Measurements from ENCODE around the gene EML4.

EML4 gene

DNA sequence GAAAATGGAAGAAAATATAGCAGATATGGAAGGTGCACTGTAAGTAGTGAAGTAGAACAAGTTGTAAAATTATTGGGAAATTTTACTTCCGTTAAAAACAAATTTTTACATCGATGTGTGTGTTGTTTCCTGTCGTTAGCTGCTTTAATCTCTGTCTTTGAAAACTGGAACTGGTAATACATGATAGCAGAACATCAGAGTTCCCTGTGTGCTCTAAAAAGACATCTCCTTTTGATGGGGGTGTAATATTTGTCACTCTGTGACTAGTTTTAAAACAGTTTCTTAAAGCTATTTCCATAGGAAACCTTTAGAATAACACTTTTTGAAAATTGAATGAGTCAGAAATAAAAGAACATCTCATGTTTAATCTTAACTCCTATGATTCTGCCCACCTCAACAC lies 148.3 kb downstream of the EML4 start:
- Histone ChIP-seq H3K27ac (no peak overlapping the region), H3K4me2 (no peak overlapping the region), H3K9me3 (replicated peaks in 1 of 11) (no peaks in the 10 kb centered on the region), H3K36me3 (peaks cover 30 to 64% (median 48%) of the 10 kb centered on the region in 11 experiments; a peak in 21 of 22 replicates), H4K20me1 (no peaks in the 10 kb centered on the region), H3K4me1 (peaks cover 0 to 47% (median 22%) of the 10 kb centered on the region in 10 experiments; a peak in 15 of 20 replicates), H3K4me3 (no peak overlapping the region), H3K27me3 (no peaks in the 10 kb centered on the region), H3K9ac (no peak overlapping the region)
- TF ChIP-seq Cebpa-rat (IDR thresholded peaks at IDR 0.05), result no peak

DNA sequence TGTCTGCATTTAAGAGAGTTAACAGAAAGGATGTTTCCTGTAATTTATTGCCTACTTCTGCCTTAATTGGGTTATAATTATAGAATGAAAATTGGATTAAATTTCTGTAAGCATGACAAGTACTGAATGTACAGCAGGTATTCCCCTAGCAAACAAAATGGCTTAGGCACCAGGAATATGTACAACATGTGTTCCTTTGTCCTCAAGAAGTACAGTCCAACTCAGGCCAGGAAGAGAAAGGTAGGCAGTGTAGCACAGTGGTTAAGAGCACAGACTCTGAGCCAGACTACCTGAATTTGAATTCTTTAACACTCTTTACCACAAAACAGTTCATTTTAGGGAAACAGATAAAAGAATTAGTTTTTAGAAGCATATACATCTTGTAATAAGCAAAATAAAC lies 148.8 kb downstream of the EML4 start:
- no peaks in the 10 kb centered on the region for H3K9me3 ChIP-seq (replicated peaks in 1 of 11)
- H3K27me3 ChIP-seq, result no peaks in the 10 kb centered on the region
- no peak overlapping the region for H3K4me2 ChIP-seq
- no peak for TF ChIP-seq Cebpa-rat (IDR thresholded peaks at IDR 0.05)
- no peaks in the 10 kb centered on the region for H4K20me1 ChIP-seq
- H3K9ac ChIP-seq, result no peak overlapping the region
- no peak overlapping the region for H3K27ac ChIP-seq
- H3K4me3 ChIP-seq, result no peak overlapping the region
- peaks cover 30 to 64% (median 48%) of the 10 kb centered on the region in 11 experiments; a peak in 21 of 22 replicates for H3K36me3 ChIP-seq
- H3K4me1 ChIP-seq, result peaks cover 0 to 47% (median 22%) of the 10 kb centered on the region in 10 experiments; a peak in 15 of 20 replicates

DNA sequence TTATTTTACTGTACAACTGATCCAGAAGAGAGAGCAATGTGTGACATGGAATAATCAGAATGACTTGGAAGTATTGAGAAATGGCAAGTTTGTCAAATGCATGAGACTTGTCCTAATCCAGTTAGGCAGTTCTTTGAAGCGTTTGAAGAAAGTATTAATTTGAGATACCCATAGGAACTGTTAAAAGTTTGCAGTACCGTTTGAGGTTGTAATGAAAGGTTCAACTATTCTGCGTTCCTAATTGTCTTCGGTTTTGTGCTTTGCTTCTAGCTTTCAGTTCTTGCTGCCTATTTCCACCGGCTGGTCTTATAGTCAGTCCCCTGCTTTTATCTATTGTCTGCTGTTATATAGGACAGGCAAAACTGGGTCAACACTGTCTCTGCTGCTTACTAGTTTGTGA lies 150.1 kb downstream of the EML4 start:
- H3K36me3 ChIP-seq, result peaks cover 29 to 74% (median 48%) of the 10 kb centered on the region in 11 experiments; a peak in 21 of 22 replicates
- no peak overlapping the region for H3K27ac ChIP-seq
- H3K4me1 ChIP-seq, result peaks cover 0 to 37% (median 19%) of the 10 kb centered on the region in 10 experiments; a peak in 15 of 20 replicates

DNA sequence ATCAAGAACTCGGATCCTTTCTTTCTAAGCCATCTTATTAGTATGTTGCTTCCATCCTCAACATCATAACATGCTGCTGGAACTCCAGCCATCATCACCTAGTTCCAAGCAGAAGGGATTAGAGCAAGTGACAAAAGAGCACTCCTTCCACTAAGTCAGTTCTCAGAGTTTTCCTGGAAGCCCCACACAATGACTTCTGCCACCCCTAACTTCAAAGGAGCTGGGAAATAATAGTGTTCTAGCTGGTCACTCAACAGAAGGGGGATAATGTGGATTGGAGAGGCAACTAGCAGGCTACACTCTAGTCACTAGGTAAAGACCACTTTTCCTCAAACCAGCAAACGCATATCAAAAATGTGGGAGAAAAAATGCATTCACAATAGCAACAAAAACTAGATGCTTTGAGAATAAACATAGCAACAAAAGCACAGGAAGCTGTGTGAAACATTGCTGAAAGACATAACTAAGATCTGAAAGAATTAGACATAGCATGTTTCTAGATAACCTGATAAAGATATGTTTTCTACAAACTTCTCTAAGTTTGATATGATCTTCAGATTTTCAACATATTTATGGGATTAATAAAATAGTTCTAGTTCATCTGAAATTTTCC lies 152.4 kb downstream of the EML4 start:
- peaks cover 28 to 90% (median 48%) of the 10 kb centered on the region in 11 experiments for H3K36me3 ChIP-seq
- no peaks in the 10 kb centered on the region for H3K9me3 ChIP-seq (replicated peaks in 1 of 11)
- no peak overlapping the region for H3K9ac ChIP-seq
- no peaks in the 10 kb centered on the region for H4K20me1 ChIP-seq
- no peaks in the 10 kb centered on the region for H3K27me3 ChIP-seq
- no peak overlapping the region for H3K4me2 ChIP-seq
- peaks cover 0 to 15% (median 0%) of the 10 kb centered on the region in 10 experiments; a peak in 5 of 20 replicates for H3K4me1 ChIP-seq
- H3K27ac ChIP-seq, result no peak overlapping the region
- TF ChIP-seq Cebpa-rat (IDR thresholded peaks at IDR 0.05), result no peak
- H3K4me3 ChIP-seq, result no peak overlapping the region

More for the DNA sequence above, 150.1 kb downstream of the EML4 start:
- Histone ChIP-seq H3K27me3 (no peaks in the 10 kb centered on the region), H3K4me2 (no peak overlapping the region), H3K9ac (no peak overlapping the region), H4K20me1 (no peaks in the 10 kb centered on the region), H3K9me3 (replicated peaks in 1 of 11) (no peaks in the 10 kb centered on the region), H3K4me3 (no peak overlapping the region)
- no peak for TF ChIP-seq Cebpa-rat (IDR thresholded peaks at IDR 0.05)

DNA sequence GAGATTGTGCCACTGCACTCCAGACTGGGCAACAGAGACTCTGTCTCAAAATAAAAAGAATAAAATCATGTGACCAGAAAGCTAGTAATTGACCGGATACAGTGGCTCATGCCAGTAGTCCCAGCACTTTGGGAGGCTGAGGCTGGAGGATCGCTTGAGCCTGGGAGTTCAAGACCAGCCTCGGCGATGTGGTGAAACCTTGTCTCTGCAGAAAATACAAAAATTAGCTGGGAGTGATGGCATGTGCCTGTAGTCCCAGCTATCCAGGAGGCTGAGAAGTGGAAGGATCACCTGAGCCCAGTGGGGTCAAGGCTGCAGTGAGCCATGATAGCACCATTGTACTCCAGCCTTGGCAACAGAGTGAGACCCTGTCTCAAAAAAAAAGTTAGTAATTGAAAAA lies 155.1 kb downstream of the EML4 start:
- no peaks in the 10 kb centered on the region for H3K27me3 ChIP-seq
- no peaks in the 10 kb centered on the region for H3K4me1 ChIP-seq
- no peak overlapping the region for H3K27ac ChIP-seq
- H3K9ac ChIP-seq, result no peak overlapping the region
- H4K20me1 ChIP-seq, result no peaks in the 10 kb centered on the region
- peaks cover 21 to 91% (median 40%) of the 10 kb centered on the region in 11 experiments; a peak in 21 of 22 replicates for H3K36me3 ChIP-seq
- no peak for TF ChIP-seq Cebpa-rat (IDR thresholded peaks at IDR 0.05)
- H3K4me2 ChIP-seq, result no peak overlapping the region
- no peak overlapping the region for H3K4me3 ChIP-seq
- H3K9me3 ChIP-seq (replicated peaks in 1 of 11), result no peaks in the 10 kb centered on the region

DNA sequence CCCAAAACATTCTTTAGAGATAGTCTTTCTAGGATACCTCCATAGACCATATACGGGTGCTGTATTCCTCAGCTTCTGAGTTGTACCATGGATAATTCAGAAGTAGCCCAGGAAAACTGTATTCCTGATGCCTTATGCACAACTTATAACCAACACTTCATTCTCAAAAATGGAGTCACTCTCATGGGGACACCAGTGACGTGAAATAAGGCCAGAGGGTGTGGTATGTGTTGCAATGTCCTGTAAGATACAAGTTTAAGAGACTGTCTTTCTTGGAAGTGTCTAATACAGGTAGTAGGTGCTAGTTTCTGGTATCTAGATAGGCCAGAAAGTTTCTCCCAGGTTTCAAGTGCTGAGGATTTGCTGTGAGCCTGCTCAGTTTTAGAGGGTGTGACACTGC lies 155.8 kb downstream of the EML4 start:
- H3K9me3 ChIP-seq (replicated peaks in 1 of 11), result no peaks in the 10 kb centered on the region
- peaks cover 0 to 1% (median 0%) of the 10 kb centered on the region in 11 experiments; a peak in 1 of 22 replicates for H4K20me1 ChIP-seq
- H3K4me3 ChIP-seq, result no peak overlapping the region
- no peak overlapping the region for H3K4me2 ChIP-seq
- peaks cover 23 to 91% (median 40%) of the 10 kb centered on the region in 11 experiments; a peak in 21 of 22 replicates for H3K36me3 ChIP-seq
- H3K27me3 ChIP-seq, result no peaks in the 10 kb centered on the region
- H3K27ac ChIP-seq, result 0 out of 22 replicates have a peak overlapping the region, but pooled peaks of 1 of the 11 experiments have one; percentile 0
- no peaks in the 10 kb centered on the region for H3K4me1 ChIP-seq
- H3K9ac ChIP-seq, result peak overlapping the region in 1 of 11 experiments; percentile 35; a peak in 1 of 22 replicates
- TF ChIP-seq Cebpa-rat (IDR thresholded peaks at IDR 0.05), result no peak

DNA sequence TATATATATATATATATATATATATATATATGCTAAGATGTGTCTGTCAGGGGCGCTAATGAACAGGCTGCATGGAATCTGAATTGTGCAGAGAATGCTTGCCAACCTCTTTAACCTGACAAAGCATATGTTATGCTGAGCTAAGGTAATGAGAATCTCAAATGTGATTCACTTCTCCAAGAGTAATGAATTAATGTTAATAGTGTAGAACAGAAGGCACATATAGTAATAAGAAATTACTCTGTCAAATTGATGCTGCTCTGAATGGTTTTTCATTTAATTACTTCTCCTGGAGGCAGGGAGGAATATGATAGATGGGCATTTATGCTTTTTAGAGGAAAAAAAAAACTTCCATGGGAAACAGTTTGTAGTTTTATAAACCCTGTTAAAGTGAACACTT lies 156.5 kb downstream of the EML4 start:
- no peak for TF ChIP-seq Cebpa-rat (IDR thresholded peaks at IDR 0.05)
- no peak overlapping the region for H3K9ac ChIP-seq
- peaks cover 23 to 91% (median 40%) of the 10 kb centered on the region in 11 experiments for H3K36me3 ChIP-seq
- no peak overlapping the region for H3K4me3 ChIP-seq
- no peaks in the 10 kb centered on the region for H3K9me3 ChIP-seq (replicated peaks in 1 of 11)
- H3K4me1 ChIP-seq, result no peaks in the 10 kb centered on the region
- H3K27me3 ChIP-seq, result no peaks in the 10 kb centered on the region
- H3K4me2 ChIP-seq, result no peak overlapping the region
- peaks cover 0 to 2% (median 0%) of the 10 kb centered on the region in 11 experiments; a peak in 1 of 22 replicates for H4K20me1 ChIP-seq
- no peak overlapping the region for H3K27ac ChIP-seq

DNA sequence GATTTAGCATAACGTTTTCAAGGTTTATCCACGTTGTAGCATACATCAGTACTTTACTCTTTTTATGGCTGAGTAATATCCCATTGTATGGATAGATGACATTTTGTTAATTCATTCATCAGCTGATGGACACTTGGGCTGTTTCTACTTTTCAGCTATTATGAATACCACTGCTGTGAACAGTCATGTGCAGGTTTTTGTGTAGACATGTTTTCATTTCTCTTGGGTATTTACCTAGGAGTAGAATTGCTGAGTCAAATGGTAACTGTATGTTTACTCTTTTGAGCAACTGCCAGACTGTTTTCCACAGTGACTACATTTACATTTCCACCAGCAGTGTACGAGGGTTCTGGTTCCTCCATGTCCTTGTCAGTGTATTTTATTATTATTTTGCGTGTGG lies 158.0 kb downstream of the EML4 start:
- no peak overlapping the region for H3K4me3 ChIP-seq
- TF ChIP-seq Cebpa-rat (IDR thresholded peaks at IDR 0.05), result no peak
- H3K9me3 ChIP-seq (replicated peaks in 1 of 11), result no peaks in the 10 kb centered on the region
- no peak overlapping the region for H3K27ac ChIP-seq
- no peaks in the 10 kb centered on the region for H3K4me1 ChIP-seq
- H3K27me3 ChIP-seq, result no peaks in the 10 kb centered on the region
- peaks cover 35 to 93% (median 46%) of the 10 kb centered on the region in 11 experiments for H3K36me3 ChIP-seq
- H3K9ac ChIP-seq, result no peak overlapping the region
- no peak overlapping the region for H3K4me2 ChIP-seq
- H4K20me1 ChIP-seq, result peaks cover 0 to 2% (median 0%) of the 10 kb centered on the region in 11 experiments; a peak in 1 of 22 replicates

DNA sequence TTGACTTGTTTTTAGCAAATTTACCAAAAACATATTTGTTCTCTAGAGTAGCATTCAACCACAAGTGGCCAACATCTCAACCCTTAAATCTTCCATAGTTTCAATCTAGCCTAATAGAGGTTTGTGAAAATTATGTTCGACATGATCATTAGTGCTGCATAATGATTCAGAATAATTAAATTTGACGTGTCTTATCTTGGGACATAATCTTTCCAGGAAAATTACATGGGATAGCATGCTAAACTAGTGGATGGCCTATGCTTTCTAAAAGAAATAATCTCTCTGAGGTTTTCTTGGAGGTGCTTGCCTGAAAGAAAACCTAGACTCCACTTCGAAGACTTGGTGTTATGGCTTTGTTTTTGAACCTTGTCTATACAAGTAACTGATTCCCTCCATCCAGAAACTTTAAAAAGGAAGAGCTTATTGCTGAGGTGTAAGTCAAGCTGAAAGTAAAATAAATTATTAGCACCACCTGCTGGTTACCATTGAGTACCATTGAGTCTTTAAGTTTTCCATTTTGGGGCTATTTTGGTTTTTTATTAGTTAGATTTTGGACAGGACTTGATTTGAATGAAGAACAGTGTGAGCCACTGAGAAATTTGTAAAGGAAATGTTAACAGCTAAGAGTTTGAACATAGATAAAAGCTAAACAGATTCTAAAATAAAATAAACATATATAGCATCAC lies 159.1 kb downstream of the EML4 start:
- Histone ChIP-seq H3K9me3 (replicated peaks in 1 of 11) (no peaks in the 10 kb centered on the region), H3K36me3 (peaks cover 45 to 94% (median 58%) of the 10 kb centered on the region in 11 experiments), H4K20me1 (peaks cover 0 to 2% (median 0%) of the 10 kb centered on the region in 11 experiments; a peak in 1 of 22 replicates), H3K27me3 (no peaks in the 10 kb centered on the region), H3K27ac (no peak overlapping the region), H3K4me1 (no peaks in the 10 kb centered on the region), H3K4me3 (no peak overlapping the region), H3K4me2 (no peak overlapping the region), H3K9ac (no peak overlapping the region)
- TF ChIP-seq Cebpa-rat (IDR thresholded peaks at IDR 0.05), result no peak
